ENCODE measurements around the gene PCBP3. TPM values are rescaled to one million over a fixed set of nuclear protein-coding genes. Genes with fewer than 3 reads are reported as not detected.

Gene PCBP3
- total RNA-seq, 1 experiment from 2014 or later = not detected

DNA sequence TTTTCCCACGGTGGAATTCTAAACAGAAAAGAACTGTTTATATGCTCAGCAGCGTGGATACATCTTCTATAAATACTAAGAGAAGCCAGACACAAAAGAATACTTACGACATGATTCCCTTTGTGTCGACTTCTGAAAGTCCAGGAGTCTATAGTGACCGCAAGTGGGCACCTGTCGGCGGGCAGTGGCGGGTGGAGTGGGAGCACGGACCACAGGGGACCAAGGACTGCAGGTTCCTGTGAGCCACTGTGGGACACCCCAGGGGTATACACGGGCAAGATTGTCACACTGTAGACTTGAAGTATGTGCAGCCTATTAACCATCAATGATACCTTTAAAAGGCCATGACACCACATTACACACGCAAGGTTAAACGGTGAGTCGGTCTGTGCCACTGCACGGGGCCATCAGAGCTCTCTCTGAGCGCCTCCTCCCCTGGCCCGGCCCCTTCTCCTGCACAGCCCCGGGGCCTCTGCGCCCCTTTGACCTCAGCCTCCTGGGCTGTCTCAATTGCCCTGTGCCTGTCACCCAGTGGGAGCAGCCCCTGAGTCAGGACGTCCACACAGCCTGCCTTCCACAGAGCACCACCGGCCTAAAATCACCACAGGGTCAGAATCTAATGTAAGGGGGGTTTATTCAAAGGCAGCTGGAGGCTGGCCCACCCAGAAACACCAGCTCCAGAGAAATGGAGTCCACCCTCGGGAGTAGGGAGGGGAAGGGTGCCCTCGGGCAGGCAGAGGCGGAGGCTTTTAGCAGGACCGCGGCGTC, 248.0 kb downstream of the PCBP3 start:
- POLR2A ChIA-PET (ENCODE audit: unreplicated experiment) = no interaction called here
- peak overlapping the region; percentile 41 for H3K27ac ChIP-seq
- H3K4me1 ChIP-seq (replicated peaks; ENCODE audit: insufficient read depth) = peaks cover 15% of the 10 kb centered on the region
- BruUV-seq (replicated peaks) = no TSS peak
- H3K4me2 ChIP-seq = peak overlapping the region; percentile 66
- no peaks in the 10 kb centered on the region for H3K79me2 ChIP-seq (ENCODE audit: low read depth)
- no peaks in the 10 kb centered on the region for H3K27me3 ChIP-seq (ENCODE audit: insufficient read depth, low read depth)
- CTCF ChIA-PET = no interaction called here
- intact Hi-C loops (cut with micrococcal nuclease; ENCODE audit: unreplicated experiment) = no loop called here
- H3K9me2 ChIP-seq (ENCODE audit: insufficient read depth) = no peaks in the 10 kb centered on the region
- TF ChIP-seq, protein P1, sequence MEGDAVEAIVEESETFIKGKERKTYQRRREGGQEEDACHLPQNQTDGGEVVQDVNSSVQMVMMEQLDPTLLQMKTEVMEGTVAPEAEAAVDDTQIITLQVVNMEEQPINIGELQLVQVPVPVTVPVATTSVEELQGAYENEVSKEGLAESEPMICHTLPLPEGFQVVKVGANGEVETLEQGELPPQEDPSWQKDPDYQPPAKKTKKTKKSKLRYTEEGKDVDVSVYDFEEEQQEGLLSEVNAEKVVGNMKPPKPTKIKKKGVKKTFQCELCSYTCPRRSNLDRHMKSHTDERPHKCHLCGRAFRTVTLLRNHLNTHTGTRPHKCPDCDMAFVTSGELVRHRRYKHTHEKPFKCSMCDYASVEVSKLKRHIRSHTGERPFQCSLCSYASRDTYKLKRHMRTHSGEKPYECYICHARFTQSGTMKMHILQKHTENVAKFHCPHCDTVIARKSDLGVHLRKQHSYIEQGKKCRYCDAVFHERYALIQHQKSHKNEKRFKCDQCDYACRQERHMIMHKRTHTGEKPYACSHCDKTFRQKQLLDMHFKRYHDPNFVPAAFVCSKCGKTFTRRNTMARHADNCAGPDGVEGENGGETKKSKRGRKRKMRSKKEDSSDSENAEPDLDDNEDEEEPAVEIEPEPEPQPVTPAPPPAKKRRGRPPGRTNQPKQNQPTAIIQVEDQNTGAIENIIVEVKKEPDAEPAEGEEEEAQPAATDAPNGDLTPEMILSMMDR (conservative IDR thresholded peaks at IDR 0.05) = no peak
- TF ChIP-seq EZH2 (IDR thresholded peaks at IDR 0.05; ENCODE audit: low read depth) = no peak
- peaks cover 3% of the 10 kb centered on the region; the same call in 1 of the 2 replicates for H3F3A ChIP-seq (ENCODE audit: insufficient read depth, low read depth)
- no peaks in the 10 kb centered on the region for H3K9me3 ChIP-seq (ENCODE audit: insufficient read depth, low read depth)
- peak overlapping the region; percentile 24; the same call in 1 of the 2 replicates for H3K4me3 ChIP-seq
- H3K36me3 ChIP-seq (ENCODE audit: low read depth) = no peaks in the 10 kb centered on the region
- no peaks in the 10 kb centered on the region for H4K20me1 ChIP-seq (ENCODE audit: insufficient read depth)
- DNase-seq = peak in 1 of 2 experiments; percentile 70
- peak overlapping the region; percentile 45; the same call in 1 of the 2 replicates for H2AFZ ChIP-seq

- H3K27me3 ChIP-seq (ENCODE audit: insufficient read depth, low read depth) = no peaks in the 10 kb centered on the region
- peak overlapping the region; percentile 41 for H3K27ac ChIP-seq
- H3K4me3 ChIP-seq = peak overlapping the region; percentile 24; the same call in 1 of the 2 replicates
- BruUV-seq (replicated peaks) = no TSS peak
- intact Hi-C loops (cut with micrococcal nuclease; ENCODE audit: unreplicated experiment) = no loop called here
- no peaks in the 10 kb centered on the region for H3K9me3 ChIP-seq (ENCODE audit: insufficient read depth, low read depth)
- H3K4me1 ChIP-seq (replicated peaks; ENCODE audit: insufficient read depth) = peaks cover 15% of the 10 kb centered on the region
- peak overlapping the region; percentile 45; the same call in 1 of the 2 replicates for H2AFZ ChIP-seq
- CTCF ChIA-PET = no interaction called here
- POLR2A ChIA-PET (ENCODE audit: unreplicated experiment) = no interaction called here
- peak; percentile 35 to 76 for DNase-seq
- TF ChIP-seq, protein P1 (conservative IDR thresholded peaks at IDR 0.05) = no peak
- no peak for TF ChIP-seq EZH2 (IDR thresholded peaks at IDR 0.05; ENCODE audit: low read depth)
- peak overlapping the region; percentile 66 for H3K4me2 ChIP-seq
- H3K36me3 ChIP-seq (ENCODE audit: low read depth) = no peaks in the 10 kb centered on the region
- no peaks in the 10 kb centered on the region for H3K9me2 ChIP-seq (ENCODE audit: insufficient read depth)
- H4K20me1 ChIP-seq (ENCODE audit: insufficient read depth) = no peaks in the 10 kb centered on the region
- no peaks in the 10 kb centered on the region for H3K79me2 ChIP-seq (ENCODE audit: low read depth)
- H3F3A ChIP-seq (ENCODE audit: insufficient read depth, low read depth) = peaks cover 3% of the 10 kb centered on the region; the same call in 1 of the 2 replicates
These were observed 248.8 kb downstream of the PCBP3 start for GRCh38 chr21:45892156-45892915.

GRCh38 chr21:45892916-45893739, 249.6 kb downstream of the PCBP3 start:
- ChIA-PET CTCF (no interaction called here), POLR2A (ENCODE audit: unreplicated experiment) (no interaction called here)
- intact Hi-C loops (cut with micrococcal nuclease; ENCODE audit: unreplicated experiment) = no loop called here
- Histone ChIP-seq H3K4me1 (replicated peaks; ENCODE audit: insufficient read depth) (peaks cover 15% of the 10 kb centered on the region), H4K20me1 (ENCODE audit: insufficient read depth) (no peaks in the 10 kb centered on the region), H3K4me2 (peak overlapping the region; percentile 66), H3K79me2 (ENCODE audit: low read depth) (no peaks in the 10 kb centered on the region), H3K36me3 (ENCODE audit: low read depth) (no peaks in the 10 kb centered on the region), H3K27me3 (ENCODE audit: insufficient read depth, low read depth) (no peaks in the 10 kb centered on the region), H3K27ac (peak overlapping the region; percentile 37; the same call in 1 of the 2 replicates), H2AFZ (no peak overlapping the region), H3K4me3 (no peak overlapping the region; the same call in 1 of the 2 replicates), H3K9me3 (ENCODE audit: insufficient read depth, low read depth) (no peaks in the 10 kb centered on the region), H3K9me2 (ENCODE audit: insufficient read depth) (no peaks in the 10 kb centered on the region), H3F3A (ENCODE audit: insufficient read depth, low read depth) (peaks cover 3% of the 10 kb centered on the region; the same call in 1 of the 2 replicates)
- TF ChIP-seq, protein P1 (conservative IDR thresholded peaks at IDR 0.05) = no peak
- no peak for TF ChIP-seq EZH2 (IDR thresholded peaks at IDR 0.05; ENCODE audit: low read depth)
- DNase-seq = no peak
- BruUV-seq (replicated peaks) = no TSS peak
